HL-60 (cell line): ENCODE data around the gene HCAR2.
"Not testable (repeated sequence)": the region's sequence is repeated elsewhere in the genome, so short reads cannot be mapped to it uniquely, and the experiment has no call there.

Experiments
- POLR2AphosphoS5 ChIP-seq: IDR thresholded peaks from 2 replicates; pipeline ENCODE4 v1.6.1; 2012; ENCODE audit warnings: low read depth
- REST ChIP-seq: IDR thresholded peaks from 2 replicates; pipeline ENCODE4 v1.6.1; 2012; ENCODE audit warnings: low read depth; ENCODE audit not compliant: insufficient replicate concordance
- TF ChIP-seq, protein P1 (sequence below): IDR thresholded peaks from one replicate; pipeline ENCODE4 v1.5.1; 2011; ENCODE audit warnings: low read length, control low read depth, inconsistent platforms; ENCODE audit not compliant: insufficient read depth

DNA sequence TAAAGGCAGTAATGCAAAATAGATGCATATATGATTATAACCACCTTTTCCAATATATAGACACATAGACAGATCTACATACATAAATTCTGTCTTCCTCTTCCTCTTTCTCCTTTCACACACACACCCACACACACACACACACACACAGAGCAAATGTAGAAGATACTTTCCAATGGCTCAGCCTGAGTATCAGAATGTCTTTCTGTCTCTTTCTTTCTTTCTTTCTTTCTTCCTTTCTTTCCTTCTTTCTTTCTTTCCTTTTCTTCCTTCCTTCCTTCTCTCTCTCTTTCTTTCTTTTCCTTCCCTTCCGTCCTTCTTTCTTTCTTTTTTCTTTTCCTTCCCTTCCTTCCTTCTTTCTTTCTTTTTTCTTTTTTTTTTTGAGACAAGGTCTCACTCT is 8.1 kb upstream of the HCAR2 start:
- not testable (repeated sequence) for TF ChIP-seq POLR2AphosphoS5, REST
- TF ChIP-seq, protein P1, sequence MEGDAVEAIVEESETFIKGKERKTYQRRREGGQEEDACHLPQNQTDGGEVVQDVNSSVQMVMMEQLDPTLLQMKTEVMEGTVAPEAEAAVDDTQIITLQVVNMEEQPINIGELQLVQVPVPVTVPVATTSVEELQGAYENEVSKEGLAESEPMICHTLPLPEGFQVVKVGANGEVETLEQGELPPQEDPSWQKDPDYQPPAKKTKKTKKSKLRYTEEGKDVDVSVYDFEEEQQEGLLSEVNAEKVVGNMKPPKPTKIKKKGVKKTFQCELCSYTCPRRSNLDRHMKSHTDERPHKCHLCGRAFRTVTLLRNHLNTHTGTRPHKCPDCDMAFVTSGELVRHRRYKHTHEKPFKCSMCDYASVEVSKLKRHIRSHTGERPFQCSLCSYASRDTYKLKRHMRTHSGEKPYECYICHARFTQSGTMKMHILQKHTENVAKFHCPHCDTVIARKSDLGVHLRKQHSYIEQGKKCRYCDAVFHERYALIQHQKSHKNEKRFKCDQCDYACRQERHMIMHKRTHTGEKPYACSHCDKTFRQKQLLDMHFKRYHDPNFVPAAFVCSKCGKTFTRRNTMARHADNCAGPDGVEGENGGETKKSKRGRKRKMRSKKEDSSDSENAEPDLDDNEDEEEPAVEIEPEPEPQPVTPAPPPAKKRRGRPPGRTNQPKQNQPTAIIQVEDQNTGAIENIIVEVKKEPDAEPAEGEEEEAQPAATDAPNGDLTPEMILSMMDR: not testable (repeated sequence)
